Thyroid gland (tissue), 4 donors: ENCODE results near the gene CXorf49.
"Not testable (repeated sequence)": the region's sequence is repeated elsewhere in the genome, so short reads cannot be mapped to it uniquely, and the experiment has no call there.

ENCODE experiments used
- CTCF ChIP-seq, 6 experiments: fragments of 200-600 bp in 3 of 6; fragments of 450-650 bp in 3 of 6; sonication (generic) in 3 of 6; IDR thresholded peaks; one replicate each; pipeline ENCODE4 v1.5.1; 2016 to 2019; ENCODE audit warnings: antibody characterized with exemption in 6 of 6, mild to moderate bottlenecking in 2 of 6, inconsistent platforms in 1 of 6, moderate library complexity in 1 of 6
- POLR2A ChIP-seq, 2 donors: fragments of 450-650 bp; IDR thresholded peaks; one replicate each; pipeline ENCODE4 v1.6.1; 2017; ENCODE audit warnings: antibody characterized with exemption in 2 of 2, mild to moderate bottlenecking in 2 of 2, moderate library complexity in 1 of 2

DNA sequence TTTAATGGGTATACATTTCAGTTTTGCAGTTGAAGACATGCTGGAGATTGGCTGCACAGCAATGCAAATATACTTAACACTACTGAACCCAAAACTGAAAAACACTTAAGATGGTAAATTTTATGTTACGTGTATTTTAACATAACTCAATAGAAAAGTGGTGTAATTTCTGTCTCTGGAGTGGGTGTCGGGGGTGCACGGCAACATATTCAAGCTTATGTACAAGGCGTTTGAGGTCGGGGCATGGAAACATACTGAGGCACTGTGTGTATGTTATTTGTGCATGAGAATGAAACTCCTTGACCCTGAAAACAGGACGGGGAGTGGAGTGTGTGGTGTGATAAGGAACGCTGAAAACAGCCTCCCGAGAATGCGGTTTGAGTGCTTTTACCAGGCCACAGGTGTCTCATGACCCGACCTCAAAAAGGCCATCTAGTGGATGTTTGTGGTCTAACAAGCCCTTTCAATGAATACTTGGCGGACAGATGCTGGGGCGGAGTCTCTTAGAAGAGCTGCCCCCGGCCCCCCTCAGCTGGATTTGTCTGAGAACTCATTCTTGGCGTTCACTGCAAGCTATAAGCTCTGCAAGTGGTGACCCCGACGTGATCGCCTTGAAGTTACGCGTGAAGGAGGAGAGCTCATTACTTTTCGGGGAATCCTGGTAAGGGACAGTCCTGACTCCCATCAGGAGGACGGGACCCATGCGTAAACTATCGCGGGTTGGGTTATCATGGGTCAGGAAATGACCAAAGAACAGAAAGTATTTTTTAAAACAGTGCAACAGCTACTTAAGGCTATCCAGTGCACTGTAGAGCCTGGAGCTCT is 21.2 kb downstream of the CXorf49 start:
- not testable (repeated sequence) for TF ChIP-seq CTCF, POLR2A (IDR thresholded peaks at IDR 0.05)
